IMR-90 (cell line): ENCODE measurements around the gene CFAP70. TPM values are rescaled to one million over a fixed set of nuclear protein-coding genes. Genes with fewer than 3 reads are reported as not detected.

Experiments
- ATAC-seq: fragments of 200-7000 bp; cut with Tn5 transposase; 2 replicates; pipeline ENCODE4 v1.9.1; 2020; ENCODE audit warnings: low read depth, mild to moderate bottlenecking, moderate library complexity
- BruUV-seq: library from RNA; stranded (reverse); fragments of 400-500 nt; replicated peaks from 2 replicates; lab custom pipeline; 2021; lab: Mats Ljungman, UMichigan
- CTCF ChIA-PET: fragments of 300-600 bp; formaldehyde crosslinking; extraction: SDS; loops from one replicate; lab custom pipeline; 2021; ENCODE audit warnings: antibody characterized with exemption; lab: Yijun Ruan, JAX
- POLR2A ChIA-PET: fragments of 300-600 bp; sonication (Branson Sonifier 250); formaldehyde crosslinking; loops from one replicate; lab custom pipeline; 2022; ENCODE audit warnings: antibody characterized with exemption; ENCODE audit not compliant: unreplicated experiment; lab: Charles Lee
- DNase-seq: peaks from one replicate; pipeline ENCODE4 v3.0.0; 2013
- H2AFZ ChIP-seq: replicated peaks from 2 replicates; pipeline ENCODE3; 2013; ENCODE audit warnings: low read length, mild to moderate bottlenecking; ENCODE audit not compliant: poor library complexity
- H2AK5ac ChIP-seq: 2 replicates; pipeline ENCODE4 v1.6.1; 2013; ENCODE audit warnings: low read depth, low read length, inconsistent platforms
- H2AK9ac ChIP-seq: replicated peaks from 2 replicates; pipeline ENCODE3; 2013; ENCODE audit warnings: mild to moderate bottlenecking, low read depth, low read length, moderate library complexity; ENCODE audit not compliant: poor library complexity
- H2BK120ac ChIP-seq: 2 replicates; pipeline ENCODE4 v1.6.1; 2013; ENCODE audit warnings: low read depth, low read length, inconsistent platforms
- H2BK15ac ChIP-seq: 3 replicates; pipeline ENCODE4 v1.6.1; 2013; ENCODE audit warnings: low read depth, low read length, inconsistent platforms
- H2BK20ac ChIP-seq: 2 replicates; pipeline ENCODE4 v1.6.1; 2013; ENCODE audit warnings: low read depth, mild to moderate bottlenecking, inconsistent platforms, low read length, moderate library complexity
- H2BK5ac ChIP-seq: 2 replicates; pipeline ENCODE4 v1.6.1; 2013; ENCODE audit warnings: mild to moderate bottlenecking, low read depth, low read length, inconsistent platforms; ENCODE audit not compliant: poor library complexity, severe bottlenecking
- H3K14ac ChIP-seq: replicated peaks from 2 replicates; pipeline ENCODE4 v1.6.1; 2013; ENCODE audit warnings: low read depth, low read length, inconsistent platforms
- H3K18ac ChIP-seq: 2 replicates; pipeline ENCODE4 v1.6.1; 2013; ENCODE audit warnings: low read depth, low read length, control low read depth
- H3K23ac ChIP-seq: 2 replicates; pipeline ENCODE4 v1.6.1; 2013; ENCODE audit warnings: low read depth, low read length, inconsistent platforms
- H3K27ac ChIP-seq: 2 replicates; pipeline ENCODE4 v1.5.1; 2013; ENCODE audit warnings: mild to moderate bottlenecking, control low read depth, low read length; ENCODE audit not compliant: insufficient read depth
- H3K27me3 ChIP-seq: 2 replicates; pipeline ENCODE4 v1.6.1; 2013; ENCODE audit warnings: low read length; ENCODE audit not compliant: control insufficient read depth, insufficient read depth
- H3K36me3 ChIP-seq: 2 replicates; pipeline ENCODE4 v1.6.1; 2013; ENCODE audit warnings: low read length, mixed read lengths; ENCODE audit not compliant: control insufficient read depth, insufficient read depth
- H3K4ac ChIP-seq: 2 replicates; pipeline ENCODE4 v1.6.1; 2013; ENCODE audit warnings: low read depth, low read length, inconsistent platforms
- H3K4me1 ChIP-seq: 2 replicates; pipeline ENCODE4 v1.6.1; 2013; ENCODE audit warnings: low read length, mixed read lengths; ENCODE audit not compliant: control insufficient read depth, insufficient read depth
- H3K4me2 ChIP-seq: 2 replicates; pipeline ENCODE4 v1.6.1; 2013; ENCODE audit warnings: low read depth, mild to moderate bottlenecking, control low read depth, low read length, moderate library complexity
- H3K4me3 ChIP-seq: 2 replicates; pipeline ENCODE4 v1.5.1; 2013; ENCODE audit warnings: low read depth, mild to moderate bottlenecking, control low read depth, low read length, moderate library complexity; ENCODE audit not compliant: insufficient read depth
- H3K56ac ChIP-seq: 2 replicates; pipeline ENCODE4 v1.6.1; 2013; ENCODE audit warnings: low read length, inconsistent platforms; ENCODE audit not compliant: insufficient read depth; ENCODE audit errors: extremely low read depth
- H3K79me1 ChIP-seq, 2 experiments: 2 replicates each; pipeline ENCODE4 v1.6.1; 2013; ENCODE audit warnings: low read length in 2 of 2, inconsistent platforms in 1 of 2, low read depth in 1 of 2
- H3K9ac ChIP-seq: 2 replicates; pipeline ENCODE4 v1.6.1; 2013; ENCODE audit warnings: low read depth, low read length, control low read depth
- H3K9me1 ChIP-seq: 2 replicates; pipeline ENCODE4 v1.6.1; 2013; ENCODE audit warnings: low read length, inconsistent platforms; ENCODE audit not compliant: insufficient read depth
- H3K9me3 ChIP-seq: 2 replicates; pipeline ENCODE4 v1.6.1; 2013; ENCODE audit warnings: low read length; ENCODE audit not compliant: control insufficient read depth, insufficient read depth
- H4K20me1 ChIP-seq: 2 replicates; pipeline ENCODE4 v1.6.1; 2013; ENCODE audit warnings: low read length, inconsistent platforms; ENCODE audit not compliant: insufficient read depth
- H4K5ac ChIP-seq: 2 replicates; pipeline ENCODE4 v1.6.1; 2013; ENCODE audit warnings: mild to moderate bottlenecking, low read depth, low read length, control low read depth
- H4K8ac ChIP-seq, 2 experiments: 2 replicates each; pipeline ENCODE4 v1.6.1; 2013; ENCODE audit warnings: low read depth in 2 of 2, low read length in 2 of 2, control low read depth in 1 of 2, inconsistent platforms in 1 of 2
- H4K91ac ChIP-seq: 2 replicates; pipeline ENCODE4 v1.6.1; 2013; ENCODE audit warnings: low read depth, low read length, inconsistent platforms; ENCODE audit not compliant: insufficient read depth
- CEBPB ChIP-seq: IDR thresholded peaks from 2 replicates; pipeline ENCODE4 v1.6.1; 2012; ENCODE audit warnings: low read depth, low read length, improper control_type of control experiment
- CTCF ChIP-seq: conservative IDR thresholded peaks from 2 replicates; pipeline ENCODE4 v1.5.1; 2012; ENCODE audit warnings: mild to moderate bottlenecking, low read depth, low read length, improper control_type of control experiment
- ELK1 ChIP-seq: fragments of 150-350 bp; IDR thresholded peaks from 2 replicates; pipeline ENCODE4 v1.6.1; 2016; ENCODE audit warnings: low read depth, mild to moderate bottlenecking, low read length, moderate library complexity, borderline replicate concordance
- MAFK ChIP-seq: IDR thresholded peaks from 2 replicates; pipeline ENCODE4 v1.6.1; 2012; ENCODE audit warnings: low read depth, low read length, improper control_type of control experiment
- MXI1 ChIP-seq: IDR thresholded peaks from 2 replicates; pipeline ENCODE4 v1.6.1; 2012; ENCODE audit warnings: low read depth, mild to moderate bottlenecking, low read length, moderate library complexity, borderline replicate concordance
- NFE2L2 ChIP-seq: fragments of 150-350 bp; IDR thresholded peaks from 2 replicates; pipeline ENCODE4 v1.6.1; 2016; ENCODE audit warnings: low read depth, mild to moderate bottlenecking, low read length
- POLR2A ChIP-seq: IDR thresholded peaks from 2 replicates; pipeline ENCODE4 v1.6.1; 2012; ENCODE audit warnings: mild to moderate bottlenecking, low read depth, low read length
- RFX5 ChIP-seq: IDR thresholded peaks from 2 replicates; pipeline ENCODE4 v1.8.0; 2012; ENCODE audit warnings: low read depth, mild to moderate bottlenecking, low read length, moderate library complexity
- USF2 ChIP-seq: fragments of 150-350 bp; IDR thresholded peaks from 2 replicates; pipeline ENCODE4 v1.6.1; 2017; ENCODE audit warnings: mild to moderate bottlenecking, antibody characterized with exemption, low read length, low read depth
- WGBS, 2 experiments: methylation state at CpG; one replicate each; pipeline versions ENCODE4 v1.1.5 to v1.1.7; 2013; ENCODE audit warnings: missing lambda C conversion rate in 2 of 2; ENCODE audit not compliant: insufficient read length in 1 of 2; ENCODE audit errors: extremely low coverage in 2 of 2; 5-methylcytosine and 5-hydroxymethylcytosine counted together
- dilution Hi-C: fragments of 300-500 bp; cut with HindIII; formaldehyde crosslinking; loops from one replicate; pipeline ENCODE4 v1.14.3; 2018; ENCODE audit warnings: low sequenced_read_pairs; ENCODE audit not compliant: unreplicated experiment
- in situ Hi-C: fragments of 300-500 bp; cut with MboI; formaldehyde crosslinking; loops from 3 replicates; pipeline ENCODE4 v1.14.3; 2019; ENCODE audit warnings: low sequenced_read_pairs, inconsistent platforms, mixed read lengths
- intact Hi-C: fragments of 100-400 bp; cut with micrococcal nuclease; formaldehyde crosslinking; loops from 2 replicates; pipeline ENCODE4 v1.10.0; 2022
- polyA plus RNA-seq, 3 experiments: library from polyadenylated mRNA; depleted of rRNA; stranded (reverse); fragments of >200 nt; gene quantifications; 2 replicates each; pipeline ENCODE4 v1.2.3, GENCODE V29; 2012; ENCODE audit warnings: low replicate concordance in 1 of 3
- total RNA-seq: library from RNA; depleted of rRNA; stranded (reverse); fragments of >200 nt; gene quantifications from 2 replicates; pipeline ENCODE4 v1.2.3, GENCODE V29; 2012

The CFAP70 gene
- total and polyA plus RNA-seq, 2 of the 4 experiments (the other 2 are of a cell fraction), result 0.15 to 0.18 TPM

GRCh38 chr10:73246646-73247508 is 111.8 kb downstream of the CFAP70 start, which contains the start of gene DNAJC9:
Gene DNAJC9, minus strand, starts transcription at chr10:73247255. Its CDS starts 66 bp downstream, at chr10:73247189.
- no peaks in the 10 kb centered on the region for H4K20me1 ChIP-seq
- in situ Hi-C loops (no loop called here), dilution Hi-C loops (no loop called here), intact Hi-C loops (no loop called here)
- no TSS peak for BruUV-seq
- peak within 1 kb of the TSS; percentile 63 for H2BK5ac ChIP-seq
- peaks cover 10% of the 10 kb centered on the region for H3K4me1 ChIP-seq
- no peak within 1 kb of the TSS for H2BK15ac ChIP-seq
- 0% methylated on average over 27 of the region's 78 CpGs; no CpG with 5 or more reads in 1 of the 2 experiments for WGBS, 2 experiments
- DNase-seq, result peak; percentile 90
- ChIA-PET POLR2A (interaction anchor here (0.6 kb wide), 1 partner anchor 32 kb away, joined by 3 read pairs; no protein-coding TSS in a partner anchor), CTCF (interaction anchor here (0.6 to 1.2 kb wide), 2 partner anchors 17 to 36 kb away, joined by 3 read pairs; no protein-coding TSS in a partner anchor)
- peak within 1 kb of the TSS; percentile 77 for H2AK9ac ChIP-seq
- peak within 1 kb of the TSS; percentile 77 for H3K27ac ChIP-seq
- H4K5ac ChIP-seq, result peak within 1 kb of the TSS; percentile 36
- H3K56ac ChIP-seq, result peak within 1 kb of the TSS; percentile 83
- peak within 1 kb of the TSS; percentile 88 for H2AFZ ChIP-seq
- peak within 1 kb of the TSS; percentile 83 for H3K9ac ChIP-seq
- no peaks in the 10 kb centered on the region for H3K9me3 ChIP-seq
- peak; percentile 89 for ATAC-seq
- H3K18ac ChIP-seq, result no peak within 1 kb of the TSS; the same call in 1 of the 2 replicates
- peak within 1 kb of the TSS; percentile 39 for H4K91ac ChIP-seq
- H3K14ac ChIP-seq, result peak within 1 kb of the TSS; percentile 81
- H4K8ac ChIP-seq, result peak within 1 kb of the TSS; percentile 85 to 95
- H3K4me2 ChIP-seq, result peak within 1 kb of the TSS; percentile 95
- peaks cover 18% of the 10 kb centered on the region for H3K36me3 ChIP-seq
- no peaks in the 10 kb centered on the region for H3K27me3 ChIP-seq
- peaks cover 19 to 44% of the 10 kb centered on the region in 2 experiments for H3K79me1 ChIP-seq
- H2AK5ac ChIP-seq, result peak within 1 kb of the TSS; percentile 50; the same call in 1 of the 2 replicates
- H3K4me3 ChIP-seq, result peak within 1 kb of the TSS; percentile 88
- H3K9me1 ChIP-seq, result peaks cover 3% of the 10 kb centered on the region; the same call in 1 of the 2 replicates
- no peak within 1 kb of the TSS for H2BK120ac ChIP-seq
- TF ChIP-seq MAFK, result no peak
- no peak for TF ChIP-seq ELK1
- TF ChIP-seq CEBPB, result no peak
- peak; percentile 90 for TF ChIP-seq POLR2A
- no peak for TF ChIP-seq NFE2L2
- no peak for TF ChIP-seq CTCF
- peak; percentile 85 for TF ChIP-seq MXI1
- no peak for TF ChIP-seq RFX5
- peak; percentile 62 for TF ChIP-seq USF2
- peak within 1 kb of the TSS; percentile 97 for H3K23ac ChIP-seq
- H2BK20ac ChIP-seq, result no peak within 1 kb of the TSS
- peak within 1 kb of the TSS; percentile 70 for H3K4ac ChIP-seq
